Stimulated activated CD4-positive, alpha-beta T cell treated with anti-CD3 and anti-CD28 coated beads, Interleukin-12 subunit alpha, Interleukin-12 subunit beta, amount 100 ng/mL, for 24 hours (primary cell): ENCODE measurements around the gene ZNF750.

ENCODE experiments used
- DNase-seq, 2 experiments: peaks; one replicate each; pipeline ENCODE4 v3.0.0-alpha.2; 2020; ENCODE audit warnings: low read depth in 2 of 2

Gene ZNF750

GRCh38 chr17:82812058-82812457 lies 27.8 kb downstream of the ZNF750 start:
- DNase-seq: no peak

- no peak for DNase-seq
Observed at GRCh38 chr17:82810644-82811430, 29.0 kb downstream of the ZNF750 start.

GRCh38 chr17:82808921-82809905 lies 30.6 kb downstream of the ZNF750 start:
- DNase-seq: no peak

GRCh38 chr17:82808006-82808405 lies 31.8 kb downstream of the ZNF750 start:
- no peak for DNase-seq

- no peak for DNase-seq
Observed at GRCh38 chr17:82807562-82807961, 32.3 kb downstream of the ZNF750 start.

GRCh38 chr17:82807101-82807500 lies 32.7 kb downstream of the ZNF750 start:
- no peak for DNase-seq

GRCh38 chr17:82806645-82807044 lies 33.2 kb downstream of the ZNF750 start:
- no peak for DNase-seq

- no peak for DNase-seq
Observed at GRCh38 chr17:82805823-82806222, 34.0 kb downstream of the ZNF750 start.

- DNase-seq: no peak
Observed at GRCh38 chr17:82805254-82805653, 34.6 kb downstream of the ZNF750 start.

- no peak for DNase-seq
Observed at GRCh38 chr17:82804442-82805191, 35.2 kb downstream of the ZNF750 start.

- DNase-seq: no peak
Observed at GRCh38 chr17:82803606-82804005, 36.2 kb downstream of the ZNF750 start.

- DNase-seq: no peak
Observed at GRCh38 chr17:82803185-82803584, 36.6 kb downstream of the ZNF750 start.

GRCh38 chr17:82802075-82802780 lies 37.6 kb downstream of the ZNF750 start:
- no peak for DNase-seq

GRCh38 chr17:82801377-82801970 lies 38.3 kb downstream of the ZNF750 start:
- no peak for DNase-seq

GRCh38 chr17:82800885-82801284 lies 38.9 kb downstream of the ZNF750 start:
- DNase-seq: no peak

- DNase-seq: no peak
Observed at GRCh38 chr17:82799591-82799990, 40.2 kb downstream of the ZNF750 start.

GRCh38 chr17:82798752-82799151 lies 41.1 kb downstream of the ZNF750 start:
- no peak for DNase-seq

GRCh38 chr17:82797061-82797460 lies 42.8 kb downstream of the ZNF750 start:
- DNase-seq: no peak

- DNase-seq: no peak
Observed at GRCh38 chr17:82795615-82796014, 44.2 kb downstream of the ZNF750 start.

GRCh38 chr17:82794781-82795482 lies 44.9 kb downstream of the ZNF750 start:
- no peak for DNase-seq
